Measurements from ENCODE around the gene CERS3. TPM values are rescaled to one million over a fixed set of nuclear protein-coding genes. Genes with fewer than 3 reads are reported as not detected.

The CERS3 gene
- total and polyA plus RNA-seq, 2 of the 4 experiments (the other 2 are of a cell fraction): not detected

DNA sequence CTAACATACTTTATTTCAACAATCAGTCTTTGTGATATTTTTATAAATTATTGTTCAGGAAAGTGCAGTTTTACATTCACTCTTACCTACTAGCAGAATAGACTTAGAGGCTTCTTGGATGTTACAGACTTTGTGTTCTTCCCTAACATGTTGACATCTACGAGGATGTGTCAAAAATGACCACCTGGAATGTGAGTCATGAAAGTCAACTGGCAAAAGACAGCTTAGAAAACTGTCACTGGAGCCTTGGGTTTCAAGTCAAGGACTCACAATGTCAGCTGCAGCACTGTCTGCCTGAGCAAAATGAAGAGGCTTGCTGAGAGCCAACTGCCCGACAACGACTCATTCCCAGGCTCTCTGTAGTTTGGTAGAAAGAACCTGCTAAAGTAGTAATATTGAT lies 91.5 kb downstream of the CERS3 start:
- Histone ChIP-seq H3K36me3 (ENCODE audit: control insufficient read depth, insufficient read depth, low read length) (no peaks in the 10 kb centered on the region), H2BK15ac (ENCODE audit: low read depth, low read length) (no peak overlapping the region), H3K23ac (ENCODE audit: low read depth, low read length) (no peak overlapping the region), H4K91ac (ENCODE audit: insufficient read depth, low read depth, low read length) (no peak overlapping the region), H3K9me3 (ENCODE audit: control insufficient read depth, insufficient read depth, low read length) (peaks cover 20% of the 10 kb centered on the region), H2BK120ac (ENCODE audit: low read depth, low read length) (no peak overlapping the region), H3K27ac (ENCODE audit: insufficient read depth, low read length) (no peak overlapping the region), H3K18ac (ENCODE audit: low read depth, low read length) (no peak overlapping the region), H3K14ac (replicated peaks; ENCODE audit: low read depth, low read length) (no peak overlapping the region), H2AK5ac (ENCODE audit: low read depth, low read length) (no peak overlapping the region), H4K8ac (ENCODE audit: low read depth in 2 of 2, low read length in 2 of 2) (no peak overlapping the region), H3K4ac (ENCODE audit: low read depth, low read length) (no peak overlapping the region), H3K4me2 (ENCODE audit: low read depth, low read length) (no peak overlapping the region), H4K5ac (ENCODE audit: low read depth, low read length) (no peak overlapping the region), H4K20me1 (ENCODE audit: insufficient read depth, low read length) (no peaks in the 10 kb centered on the region), H2BK5ac (ENCODE audit: low read depth, low read length, poor library complexity, severe bottlenecking) (no peak overlapping the region), H3K4me3 (ENCODE audit: insufficient read depth, low read depth, low read length) (no peak overlapping the region), H3K9me1 (ENCODE audit: insufficient read depth, low read length) (no peaks in the 10 kb centered on the region), H2BK20ac (ENCODE audit: low read depth, low read length) (no peak overlapping the region), H3K4me1 (ENCODE audit: control insufficient read depth, insufficient read depth, low read length) (no peaks in the 10 kb centered on the region), H3K9ac (ENCODE audit: low read depth, low read length) (no peak overlapping the region), H3K27me3 (ENCODE audit: control insufficient read depth, insufficient read depth, low read length) (no peaks in the 10 kb centered on the region), H3K79me1 (ENCODE audit: low read depth in 1 of 2, low read length in 2 of 2) (no peaks in the 10 kb centered on the region), H2AFZ (replicated peaks; ENCODE audit: low read length, poor library complexity) (no peak overlapping the region), H3K56ac (ENCODE audit: extremely low read depth, insufficient read depth, low read length) (no peak overlapping the region), H2AK9ac (replicated peaks; ENCODE audit: low read depth, low read length, poor library complexity) (peak overlapping the region; percentile 42)
- DNase-seq: no peak
- ATAC-seq (ENCODE audit: low read depth): no peak
- dilution Hi-C loops (cut with HindIII; ENCODE audit: low sequenced_read_pairs, unreplicated experiment) (no loop called here), intact Hi-C loops (cut with micrococcal nuclease) (no loop called here), in situ Hi-C loops (cut with MboI; ENCODE audit: low sequenced_read_pairs) (no loop called here)
- BruUV-seq (replicated peaks): no TSS peak
- CTCF ChIA-PET: no interaction called here
- POLR2A ChIA-PET (ENCODE audit: unreplicated experiment): no interaction called here
- TF ChIP-seq MAFK (IDR thresholded peaks at IDR 0.05; ENCODE audit: low read depth, low read length): no peak
- TF ChIP-seq MAZ (IDR thresholded peaks at IDR 0.05; ENCODE audit: borderline replicate concordance, low read depth, low read length): no peak
- TF ChIP-seq FOS (IDR thresholded peaks at IDR 0.05; ENCODE audit: low read depth, low read length): no peak
- no CpG with 5 or more reads among the region's 3 CpGs for WGBS, 2 experiments (ENCODE audit: extremely low coverage in 2 of 2, insufficient read length in 1 of 2)
